MV-4-11 (cell line): Measurements from ENCODE around the gene TNFRSF19.

Experiments used
- DNase-seq: peaks from one replicate; lab custom pipeline; 2025; lab: John Stamatoyannopoulos, UW

TNFRSF19 gene

DNA sequence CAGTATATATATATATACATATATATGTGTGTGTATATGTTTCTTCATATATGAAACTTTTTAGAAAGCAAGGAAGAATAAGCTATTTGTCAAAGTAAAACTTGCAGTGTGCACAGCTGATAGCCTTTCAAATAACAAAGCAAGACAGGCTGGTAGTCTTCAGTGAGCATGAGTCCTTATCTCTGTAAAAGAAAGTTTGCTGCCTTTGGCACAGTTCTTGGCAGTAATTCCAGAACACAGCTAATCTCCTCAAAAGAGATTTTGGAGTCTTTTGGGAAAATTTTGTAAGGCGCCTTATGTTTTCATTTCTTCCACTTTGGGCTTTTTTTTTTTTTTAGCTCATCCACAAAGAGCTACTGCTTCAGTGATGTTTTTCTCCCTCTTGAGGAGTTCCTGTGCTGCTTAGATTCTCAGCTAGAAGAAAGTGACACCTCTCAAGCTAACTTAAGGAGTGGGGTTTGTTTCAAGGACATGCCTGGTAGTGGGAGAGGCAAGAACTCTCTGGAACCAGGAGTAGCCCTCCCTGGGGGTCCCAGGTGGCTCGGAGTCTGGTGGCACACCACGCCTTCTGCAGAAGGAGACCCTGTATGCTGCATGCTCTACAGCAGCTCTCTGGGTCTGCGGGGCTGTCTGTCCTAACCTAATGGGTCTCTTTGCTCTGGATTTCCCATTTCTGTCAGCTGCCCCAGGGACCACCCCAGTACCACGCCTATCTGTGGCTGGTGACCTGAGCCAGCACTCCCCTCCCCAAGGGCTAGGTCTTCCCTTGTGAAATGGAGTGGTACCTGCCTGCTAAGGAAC, 58.8 kb downstream of the TNFRSF19 start:
- no peak for DNase-seq

DNA sequence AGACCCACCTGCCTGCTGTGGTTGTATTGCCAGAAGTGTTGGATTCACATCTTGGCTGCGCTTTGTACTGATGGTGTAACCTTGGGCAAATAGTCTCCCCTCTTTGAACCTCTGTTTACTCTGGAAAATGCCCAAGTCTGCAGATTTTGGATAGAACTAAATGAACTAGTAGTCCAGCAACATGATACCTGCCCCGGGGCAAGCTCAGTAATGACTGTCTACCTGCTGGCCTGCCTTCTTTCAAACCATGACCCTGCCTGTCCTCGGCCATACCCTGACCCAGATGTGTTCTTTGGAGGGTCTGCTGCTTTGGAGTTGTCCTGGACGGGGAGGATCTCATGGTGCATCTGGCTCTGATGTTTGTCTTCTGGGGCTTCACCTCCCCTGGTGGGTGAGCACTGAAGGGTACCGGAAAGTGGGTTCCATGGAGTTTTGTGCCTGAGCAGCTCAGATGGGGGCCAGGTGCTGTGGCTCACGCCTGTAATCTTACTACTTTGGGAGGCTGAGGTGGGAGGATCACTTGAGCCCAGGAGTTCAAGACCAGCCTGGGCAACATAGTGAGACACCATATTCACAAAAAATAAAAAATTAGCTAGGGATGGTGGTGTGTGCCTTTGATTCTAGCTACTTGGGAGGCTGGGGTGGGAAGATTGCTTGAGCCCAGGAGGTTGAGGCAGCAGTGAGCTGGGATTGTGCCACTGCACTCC, 59.5 kb downstream of the TNFRSF19 start:
- DNase-seq: no peak

DNA sequence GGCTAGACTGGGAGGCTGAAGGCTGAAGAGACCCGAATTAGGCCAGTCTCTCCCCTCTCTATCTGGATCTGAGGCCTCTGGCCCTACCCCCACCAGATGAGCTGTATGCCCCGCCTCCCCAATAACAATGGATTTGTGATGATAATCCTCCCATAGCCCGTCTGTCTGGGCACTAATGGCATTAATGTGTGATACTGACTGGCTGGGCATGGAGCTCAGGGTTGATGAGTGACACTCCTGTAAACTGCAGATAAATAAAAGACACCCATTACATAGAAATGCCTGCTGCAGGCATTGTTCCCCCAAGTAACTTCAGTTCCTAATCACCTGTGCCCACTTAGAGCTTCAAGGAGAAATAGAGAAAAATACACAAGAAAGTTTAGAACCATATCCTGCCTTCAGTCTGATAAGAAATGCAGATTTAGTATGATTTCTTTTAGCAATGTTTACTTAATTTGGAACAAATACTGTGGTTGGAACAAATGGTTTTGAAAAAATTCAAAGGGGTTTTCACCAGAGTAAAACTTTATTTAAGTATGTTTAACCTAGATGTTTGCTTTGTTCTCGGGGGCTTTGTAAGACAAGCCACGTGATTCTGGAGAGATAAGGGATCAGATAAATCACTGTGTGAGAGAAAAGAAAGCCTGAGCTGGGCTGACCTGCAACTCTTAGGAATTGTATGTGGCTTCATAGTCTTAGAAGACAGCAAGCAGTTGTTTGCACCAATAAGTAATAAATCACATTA, 60.3 kb downstream of the TNFRSF19 start:
- DNase-seq: no peak

DNA sequence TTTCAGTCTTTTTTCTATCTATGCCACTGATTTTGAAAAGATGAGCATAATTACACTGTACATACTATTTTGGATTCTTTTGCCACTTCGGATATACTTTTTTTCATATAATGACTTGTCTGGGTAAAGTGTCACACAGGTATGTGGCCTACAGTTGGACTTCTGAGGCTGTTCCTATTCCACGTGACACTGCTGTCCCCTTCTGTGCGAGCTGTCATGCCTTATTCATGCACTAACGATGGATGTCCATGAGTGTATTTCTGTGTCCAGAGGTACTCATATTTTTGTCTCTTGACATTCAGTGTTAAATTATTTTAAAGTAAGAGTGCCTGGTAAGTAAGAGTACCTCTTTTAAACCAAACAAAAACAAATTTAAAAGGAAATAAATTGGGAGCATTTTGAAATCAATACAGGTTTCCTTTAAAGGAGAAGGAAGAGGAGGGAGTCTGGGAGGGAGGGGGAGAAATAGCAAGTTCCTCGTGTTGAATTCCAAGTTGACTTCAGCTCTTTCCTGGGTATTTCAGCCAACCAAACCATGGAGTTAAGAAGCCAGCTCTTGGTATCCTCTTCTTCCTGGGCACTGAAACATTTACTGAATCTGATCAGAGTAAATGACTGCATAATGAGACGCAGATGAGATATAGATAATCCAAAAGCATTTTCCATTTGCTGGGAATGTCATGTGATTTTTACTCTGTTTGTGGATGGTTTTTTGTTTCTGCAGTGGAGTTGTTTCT, 61.3 kb downstream of the TNFRSF19 start:
- no peak for DNase-seq

DNA sequence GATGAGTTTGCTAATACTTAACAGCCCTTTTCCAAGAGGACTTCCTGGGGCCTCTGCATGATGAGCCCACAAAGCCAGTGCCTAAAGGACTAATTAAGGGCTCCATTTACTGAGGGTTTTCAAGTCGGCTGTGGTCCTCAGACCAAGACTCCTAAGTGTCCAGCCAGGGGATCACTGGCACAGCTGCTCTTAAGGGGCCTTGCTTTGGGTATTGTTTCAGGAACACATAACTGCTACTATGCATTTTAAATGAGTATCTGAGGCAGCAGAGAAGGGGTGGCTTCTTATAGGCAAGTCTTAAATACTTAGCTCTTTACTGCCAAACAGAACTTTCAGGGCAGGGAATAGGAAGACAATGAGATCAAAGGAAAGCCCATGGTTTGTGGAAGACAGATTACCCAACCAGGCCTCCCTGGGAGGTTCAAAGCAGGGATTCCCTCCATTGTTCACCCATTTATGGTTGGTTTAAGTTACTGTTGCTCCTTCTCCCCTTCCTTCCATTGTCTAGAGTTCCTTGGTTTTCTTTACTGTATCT, 61.9 kb downstream of the TNFRSF19 start:
- no peak for DNase-seq

DNA sequence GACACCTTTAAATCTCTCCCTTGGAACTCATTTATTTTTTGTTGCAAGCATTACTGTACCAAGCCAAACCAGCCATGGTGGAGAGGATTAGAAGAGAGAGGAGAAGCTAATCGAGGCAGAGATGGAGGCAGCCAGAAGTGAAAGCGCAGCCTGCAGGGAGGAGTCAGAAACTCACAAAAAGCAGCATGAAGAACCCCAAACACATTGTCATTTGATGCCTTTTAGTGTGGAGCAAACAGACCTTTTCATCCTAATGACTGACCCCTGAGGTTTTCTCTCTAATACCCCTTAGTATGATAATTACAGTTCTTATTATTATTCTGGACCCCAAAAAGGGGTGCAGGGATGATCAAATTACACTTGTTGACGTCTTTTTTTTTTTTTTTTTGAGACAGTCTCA, 62.5 kb downstream of the TNFRSF19 start:
- no peak for DNase-seq

DNA sequence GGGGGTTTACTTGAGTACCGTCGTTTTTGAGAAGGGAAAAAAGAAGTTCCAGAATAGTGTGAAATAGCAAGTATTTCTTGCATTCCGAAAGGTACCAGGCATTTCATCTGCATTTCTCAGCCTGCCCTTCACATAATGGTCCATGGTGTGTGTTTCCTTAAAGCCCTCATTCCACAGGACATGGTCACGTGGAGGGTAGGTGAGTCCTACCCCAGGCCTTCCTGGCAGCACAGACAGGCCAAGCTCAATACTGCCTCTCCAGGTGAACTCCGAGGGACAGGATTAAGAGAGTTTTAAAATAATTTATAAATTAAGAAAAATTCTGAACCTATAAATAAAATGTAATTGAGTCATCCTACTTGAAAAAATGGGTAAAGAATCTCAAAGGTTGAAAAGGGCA, 64.7 kb downstream of the TNFRSF19 start:
- DNase-seq: no peak

DNA sequence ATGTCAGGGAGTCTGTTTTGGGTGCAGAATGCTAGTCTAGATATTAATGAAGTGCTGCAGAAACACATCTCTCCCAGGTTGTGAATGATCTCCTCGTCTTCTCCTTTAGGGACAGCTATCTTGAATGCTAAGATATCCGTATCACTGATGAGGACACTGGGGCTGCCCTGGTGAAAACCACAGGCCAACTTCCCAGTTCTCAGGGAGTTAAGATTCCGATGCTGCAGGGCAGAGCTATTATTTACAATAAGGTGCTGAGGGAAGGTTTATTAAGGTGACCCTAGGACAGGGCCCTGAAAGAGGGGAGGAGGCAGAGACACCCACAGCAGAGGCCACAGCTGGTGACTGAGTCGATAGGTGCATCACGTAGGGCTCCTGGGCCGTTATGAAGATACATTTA, 66.1 kb downstream of the TNFRSF19 start:
- DNase-seq: no peak

DNA sequence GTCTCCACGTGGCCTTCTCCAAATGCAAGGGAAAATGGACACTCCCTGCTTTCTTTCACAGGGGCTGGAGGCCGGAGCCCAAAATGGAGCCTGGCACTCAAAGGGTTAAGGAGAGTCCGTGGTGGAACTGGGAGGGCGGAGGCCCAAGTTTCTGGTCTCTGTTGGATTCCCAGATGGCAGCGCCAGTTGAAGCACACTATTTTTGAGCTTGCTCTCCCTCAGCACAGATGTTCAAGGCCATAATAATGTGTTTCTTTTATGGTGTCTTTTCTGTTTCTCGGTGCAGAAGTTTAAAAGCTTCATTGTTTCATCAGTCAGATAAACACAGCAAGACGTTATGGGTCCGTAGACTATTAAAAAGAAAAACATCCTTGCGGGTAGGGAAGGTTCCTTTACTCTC, 67.6 kb downstream of the TNFRSF19 start:
- no peak for DNase-seq

DNA sequence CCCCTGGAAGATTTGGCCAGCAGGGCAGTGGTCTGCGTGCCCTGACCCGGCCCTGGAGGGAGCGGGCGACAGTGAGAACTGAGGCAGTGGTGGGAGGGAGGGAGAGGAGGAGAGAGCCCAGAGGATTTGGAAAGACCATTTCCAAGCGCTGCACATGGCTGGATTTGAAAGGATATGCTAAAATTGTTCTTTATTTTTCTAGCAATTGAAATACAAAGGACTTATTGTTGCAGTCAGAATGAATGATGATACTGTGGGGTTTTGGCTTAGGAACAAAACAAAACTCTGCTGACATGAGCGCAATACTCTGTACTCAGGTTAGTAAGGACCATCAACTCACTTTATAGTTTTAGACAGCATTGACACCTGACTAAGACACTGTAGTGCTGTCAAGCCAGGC, 69.5 kb downstream of the TNFRSF19 start:
- no peak for DNase-seq

DNA sequence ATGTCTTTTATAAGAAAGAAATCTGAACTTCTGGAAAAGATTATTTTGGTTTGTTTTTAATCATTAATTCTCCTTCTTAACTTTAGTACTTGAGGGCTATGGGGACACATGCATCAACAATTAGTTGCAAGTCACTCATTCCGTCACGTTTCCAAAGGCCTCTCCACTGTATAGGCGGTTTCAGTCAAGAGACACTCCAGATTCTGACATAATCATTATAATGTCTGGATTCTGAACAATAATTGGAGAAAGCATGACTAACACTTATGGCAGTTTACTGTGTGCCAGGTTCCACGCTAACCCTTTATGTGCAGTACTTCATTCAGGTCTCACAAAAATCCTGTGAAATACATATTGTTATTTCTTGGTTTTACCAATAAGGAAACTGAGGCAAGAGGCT, 71.9 kb downstream of the TNFRSF19 start:
- DNase-seq: no peak

DNA sequence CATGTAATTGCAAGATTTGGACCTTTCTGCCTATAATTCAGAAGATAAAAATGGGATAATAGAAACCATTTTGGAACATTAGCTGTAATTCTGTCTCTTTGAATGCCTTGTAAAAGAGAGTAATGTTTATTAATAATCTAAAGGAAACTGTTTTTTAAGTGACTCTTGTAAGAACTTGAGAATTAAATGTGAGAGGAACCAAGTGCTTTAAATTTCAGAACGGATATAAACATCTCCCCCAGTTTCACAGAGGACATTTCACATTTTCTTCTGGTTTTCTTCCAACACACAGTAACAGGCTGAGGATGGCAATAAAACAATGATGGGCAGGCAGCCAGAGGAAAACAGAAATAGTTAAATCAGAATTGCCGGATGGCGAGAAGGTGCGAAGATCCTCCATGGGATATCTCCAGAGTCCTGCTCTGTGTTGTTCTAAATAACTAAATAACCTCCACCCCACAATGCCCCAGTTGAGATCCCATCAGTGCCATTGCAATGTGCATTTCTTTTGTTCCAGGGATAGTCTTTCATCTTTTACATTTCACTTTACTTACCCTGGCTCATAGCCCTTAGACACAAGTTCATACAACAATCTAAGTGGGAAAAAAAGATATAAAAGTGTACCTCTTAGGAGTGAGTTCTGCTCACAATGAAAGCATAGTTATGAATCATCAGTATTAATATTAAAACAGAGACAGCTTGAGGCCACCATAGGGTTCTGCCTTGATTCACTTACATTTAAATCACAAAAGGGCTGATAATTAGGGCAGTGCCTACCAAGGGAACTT, 73.3 kb downstream of the TNFRSF19 start:
- DNase-seq: no peak

DNA sequence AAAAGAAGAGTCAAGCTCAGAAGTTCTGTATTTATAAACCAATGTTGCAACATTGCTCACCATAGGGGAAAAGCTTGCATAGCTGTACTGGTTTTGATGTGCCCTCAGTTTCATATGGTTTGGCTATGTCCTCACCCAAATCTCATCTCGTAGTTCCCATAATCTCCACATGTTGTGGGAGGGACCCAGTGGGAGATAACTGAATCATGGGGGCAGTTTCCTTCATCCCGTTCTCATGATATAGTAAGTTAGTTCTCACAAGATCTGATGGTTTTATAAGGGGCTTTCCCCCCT, 73.9 kb downstream of the TNFRSF19 start:
- peak; percentile 73 for DNase-seq

DNA sequence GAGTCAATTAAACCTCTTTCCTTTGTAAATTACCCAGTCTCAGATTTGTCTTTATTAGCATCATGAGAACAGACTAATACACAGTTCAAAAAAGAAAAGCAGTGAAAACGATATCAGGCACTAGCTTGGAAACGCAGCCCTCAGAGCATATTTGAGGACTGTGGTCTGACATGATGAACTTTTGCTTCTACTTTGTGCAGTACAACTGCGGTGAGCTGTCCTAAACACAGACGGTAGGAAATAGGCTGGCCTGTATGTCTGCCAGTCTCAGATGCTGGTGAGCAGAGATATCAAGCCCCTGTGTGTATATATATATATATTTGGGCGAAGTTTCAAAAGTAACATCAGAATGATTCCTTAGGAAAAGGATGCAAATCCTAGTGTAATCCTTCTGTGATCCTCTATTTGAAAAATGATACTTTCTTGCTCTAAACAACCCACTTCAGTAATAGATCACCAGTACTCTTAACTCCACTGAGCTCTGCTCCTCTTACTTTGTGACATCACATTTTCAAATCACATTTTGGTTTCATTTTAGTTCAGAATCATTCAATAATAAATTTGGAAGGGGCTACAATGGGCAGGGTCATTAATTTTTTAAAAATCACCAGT, 74.4 kb downstream of the TNFRSF19 start:
- DNase-seq: no peak

DNA sequence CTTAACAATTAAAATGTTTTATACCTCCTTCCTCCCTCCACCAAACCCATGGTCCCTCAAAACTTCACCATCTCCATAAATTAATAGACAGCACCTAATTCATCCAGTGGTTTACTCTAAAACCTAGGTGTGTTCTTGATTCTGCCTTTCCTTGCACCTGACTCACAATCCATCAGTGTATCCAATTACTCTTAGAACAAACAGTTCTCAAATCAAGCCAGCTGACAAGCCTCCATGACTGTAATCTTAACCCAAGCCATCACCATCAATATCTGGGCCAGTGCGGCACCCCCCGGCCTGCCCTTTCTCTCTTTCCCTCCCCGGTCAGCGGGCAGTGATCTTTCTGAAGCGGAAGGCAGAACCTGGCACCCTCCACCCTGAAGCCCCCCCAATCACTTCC, 75.6 kb downstream of the TNFRSF19 start:
- no peak for DNase-seq

DNA sequence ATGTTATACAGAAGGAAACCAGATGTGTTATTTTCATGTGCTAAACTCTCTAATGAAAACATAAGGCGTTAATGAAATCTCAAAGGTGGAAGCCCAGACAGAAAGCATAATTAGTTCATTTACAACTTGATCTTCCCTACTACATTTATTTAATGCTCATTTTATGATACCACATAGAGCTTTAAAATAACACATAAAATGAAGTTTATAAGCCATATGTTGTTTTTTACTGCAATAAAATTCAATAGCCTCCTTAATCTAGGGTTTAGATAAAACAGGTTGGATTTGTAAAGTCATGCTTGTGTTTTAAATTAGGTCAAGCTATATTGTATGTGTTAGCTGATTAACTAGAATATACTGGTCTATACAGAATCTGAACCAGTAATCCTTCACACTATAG, 81.2 kb downstream of the TNFRSF19 start:
- DNase-seq: no peak

DNA sequence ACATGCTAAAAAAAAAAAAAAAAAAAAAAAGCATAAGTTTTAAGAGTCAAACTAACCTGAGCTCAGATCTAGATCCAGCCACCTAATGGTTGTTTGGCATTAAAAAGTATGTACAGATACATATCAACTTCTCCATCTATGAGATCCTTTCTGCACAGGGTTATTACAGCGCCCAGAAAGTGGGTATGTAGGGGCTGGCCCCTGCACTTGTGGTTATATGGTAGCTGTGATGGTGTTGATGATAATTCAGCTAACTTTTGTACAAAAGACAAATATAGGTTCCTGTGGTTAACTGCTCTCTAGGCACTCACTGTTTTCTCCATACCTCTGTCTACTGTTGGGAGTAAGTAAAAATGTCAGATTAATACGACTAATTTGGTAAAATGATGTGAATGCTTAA, 81.7 kb downstream of the TNFRSF19 start:
- no peak for DNase-seq

DNA sequence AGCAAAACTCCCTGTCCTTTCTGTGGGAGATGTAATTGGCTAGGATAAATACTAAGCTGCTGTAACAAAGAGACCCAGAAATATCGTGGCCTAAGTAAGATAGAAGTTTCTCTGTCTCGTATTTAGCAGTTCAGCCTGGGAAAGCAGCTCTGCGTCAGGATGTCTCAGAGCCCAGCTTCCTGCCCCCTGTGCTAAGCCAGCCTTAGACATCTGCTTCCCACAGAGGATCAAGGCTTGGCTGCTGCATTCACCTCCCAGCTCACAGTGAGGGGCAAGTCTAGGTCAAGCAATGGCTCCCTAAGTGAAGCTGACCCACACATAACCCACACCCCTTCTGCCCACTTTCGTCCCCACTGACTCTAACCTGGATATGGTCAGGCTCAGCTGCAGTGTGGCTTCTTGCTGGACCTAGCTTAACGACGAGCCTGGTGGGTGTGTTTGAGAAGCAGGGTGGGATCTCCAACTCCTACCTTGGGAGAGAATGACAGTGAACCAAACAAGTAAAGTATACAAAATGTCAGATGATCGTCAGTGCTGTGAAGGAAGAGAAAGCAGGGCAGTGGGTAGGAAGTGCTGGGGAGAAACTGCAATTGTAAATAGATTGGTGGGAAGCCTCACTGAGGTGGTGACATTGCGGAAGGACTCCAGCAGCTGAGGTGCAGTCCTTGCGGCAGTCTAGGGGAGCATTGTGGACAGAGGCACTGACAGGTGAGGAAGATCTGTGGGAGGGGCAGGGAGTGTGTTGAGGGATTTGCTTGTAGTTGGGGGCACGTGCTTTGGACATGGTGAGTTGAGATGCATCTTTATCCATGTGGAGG, 82.9 kb downstream of the TNFRSF19 start:
- no peak for DNase-seq

DNA sequence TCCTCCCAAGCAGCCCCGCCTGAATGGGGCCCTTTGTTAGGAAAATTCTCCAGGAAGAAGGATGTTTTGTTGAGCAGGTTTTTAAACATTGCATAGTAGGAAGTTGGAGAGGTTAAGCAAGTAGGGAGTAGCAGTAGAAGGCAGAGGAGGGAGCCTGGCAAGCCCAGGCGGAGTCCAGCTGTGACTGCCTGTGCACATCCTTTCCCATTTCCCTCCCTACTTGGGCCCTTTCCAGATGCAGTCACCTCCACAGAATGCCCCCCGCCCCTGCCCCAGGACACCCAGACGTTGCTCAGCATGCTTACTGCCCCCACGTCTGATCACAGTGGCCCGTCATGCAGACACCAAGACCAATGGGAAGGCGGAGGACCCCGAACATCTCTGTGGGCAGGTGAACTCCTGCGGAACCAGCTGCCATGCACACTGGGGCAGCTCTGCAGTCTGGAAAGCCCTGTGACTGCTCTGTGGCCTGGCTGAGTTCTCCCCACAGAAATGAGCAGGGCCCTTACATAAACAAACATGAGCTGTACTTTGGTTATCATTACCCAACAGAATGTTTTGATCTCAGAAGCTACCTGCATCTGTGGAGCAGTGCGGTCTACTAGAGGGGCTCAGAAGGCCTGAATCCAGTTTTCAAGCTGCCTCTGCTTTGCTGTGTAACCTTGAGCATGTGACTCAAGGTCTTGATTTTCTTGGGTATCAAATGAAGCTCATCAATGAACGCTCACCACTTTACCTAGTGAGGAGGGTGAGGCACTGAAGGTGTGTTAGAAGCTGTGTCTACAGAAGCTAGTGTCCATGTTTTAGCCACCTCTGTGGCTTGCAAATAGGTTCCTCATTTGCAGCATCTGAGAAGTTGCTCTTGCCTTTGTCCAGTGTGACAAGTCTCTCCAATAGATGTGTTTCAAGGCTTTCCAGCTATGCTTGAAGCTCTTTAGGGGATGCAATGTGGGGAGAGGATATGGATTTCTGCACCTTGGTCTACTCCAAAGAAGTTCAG, 84.2 kb downstream of the TNFRSF19 start:
- no peak for DNase-seq
